ENCODE results near the gene GFM2. TPM values are rescaled to one million over a fixed set of nuclear protein-coding genes. Genes with fewer than 3 reads are reported as not detected.
"Not testable (repeated sequence)": the region's sequence is repeated elsewhere in the genome, so short reads cannot be mapped to it uniquely, and the experiment has no call there.

GFM2 gene
- total RNA-seq = 10 to 100 TPM; 19.7 to 36.4 TPM

GRCh38 chr5:74766849-74767578 is at the start of gene GFM2, which contains the start of gene NSA2:
TSS of gene GFM2 (minus strand) at chr5:74767117. CDS start at chr5:74763742, 3,375 bp downstream.
TSS of gene NSA2 (plus strand) at chr5:74767249. CDS start at chr5:74767361, 112 bp downstream.
- DNase-seq (ENCODE audit: low spot score) = peak; percentile 92
- no peaks in the 10 kb centered on the region for H3K9me3 ChIP-seq
- no peaks in the 10 kb centered on the region for H3K27me3 ChIP-seq
- peak within 1 kb of the TSS; percentile 94 to 98 for H3K4me3 ChIP-seq
- H3K4me1 ChIP-seq = peaks cover 0 to 33% of the 10 kb centered on the region in 2 donors
- H3K36me3 ChIP-seq = peaks cover 18% of the 10 kb centered on the region
- TF ChIP-seq CTCF (IDR thresholded peaks at IDR 0.05) = no peak
- H3K27ac ChIP-seq = peak within 1 kb of the TSS; percentile 79 to 83

- no peaks in the 10 kb centered on the region for H3K4me1 ChIP-seq
- H3K9me3 ChIP-seq = no peaks in the 10 kb centered on the region
- no peak overlapping the region for H3K4me3 ChIP-seq
- H3K27me3 ChIP-seq = no peaks in the 10 kb centered on the region
- H3K36me3 ChIP-seq = no peaks in the 10 kb centered on the region
- H3K27ac ChIP-seq = no peak overlapping the region
- no peak for DNase-seq (ENCODE audit: low spot score)
- TF ChIP-seq CTCF (IDR thresholded peaks at IDR 0.05) = no peak
These were observed 44.0 kb upstream of the GFM2 start for GRCh38 chr5:74810915-74811314.

GRCh38 chr5:74801941-74802340 is 35.0 kb upstream of the GFM2 start:
- H3K9me3 ChIP-seq = no peaks in the 10 kb centered on the region
- no peaks in the 10 kb centered on the region for H3K27me3 ChIP-seq
- TF ChIP-seq CTCF (IDR thresholded peaks at IDR 0.05) = no peak

GRCh38 chr5:74801197-74801596 is 34.3 kb upstream of the GFM2 start:
- no peak overlapping the region for H3K27ac ChIP-seq
- TF ChIP-seq CTCF (IDR thresholded peaks at IDR 0.05) = no peak
- H3K27me3 ChIP-seq = no peaks in the 10 kb centered on the region
- no peaks in the 10 kb centered on the region for H3K36me3 ChIP-seq
- H3K9me3 ChIP-seq = no peaks in the 10 kb centered on the region
- no peak for DNase-seq (ENCODE audit: low spot score)
- no peaks in the 10 kb centered on the region for H3K4me1 ChIP-seq
- no peak overlapping the region for H3K4me3 ChIP-seq

More at GRCh38 chr5:74801941-74802340, 35.0 kb upstream of the GFM2 start:
- Histone ChIP-seq H3K4me3 (no peak overlapping the region), H3K4me1 (no peaks in the 10 kb centered on the region), H3K27ac (no peak overlapping the region), H3K36me3 (no peaks in the 10 kb centered on the region)
- no peak for DNase-seq (ENCODE audit: low spot score)

GRCh38 chr5:74798977-74799911 is 32.3 kb upstream of the GFM2 start:
- DNase-seq (ENCODE audit: low spot score) = no peak
- Histone ChIP-seq H3K9me3 (no peaks in the 10 kb centered on the region), H3K27ac (no peak overlapping the region), H3K36me3 (no peaks in the 10 kb centered on the region), H3K4me1 (no peaks in the 10 kb centered on the region), H3K4me3 (no peak overlapping the region), H3K27me3 (no peaks in the 10 kb centered on the region)
- TF ChIP-seq CTCF (IDR thresholded peaks at IDR 0.05) = no peak

- H3K4me3 ChIP-seq, H3K36me3 ChIP-seq, H3K9me3 ChIP-seq: not testable (repeated sequence)
These were observed 24.8 kb upstream of the GFM2 start for GRCh38 chr5:74791669-74792068.

More at GRCh38 chr5:74791669-74792068, 24.8 kb upstream of the GFM2 start:
- H3K4me1 ChIP-seq; DNase-seq (ENCODE audit: low spot score); H3K27me3 ChIP-seq; H3K27ac ChIP-seq: not testable (repeated sequence)
